Measurements from ENCODE around the gene SPATA6.
"Not testable (repeated sequence)": the region's sequence is repeated elsewhere in the genome, so short reads cannot be mapped to it uniquely, and the experiment has no call there.

The SPATA6 gene

DNA sequence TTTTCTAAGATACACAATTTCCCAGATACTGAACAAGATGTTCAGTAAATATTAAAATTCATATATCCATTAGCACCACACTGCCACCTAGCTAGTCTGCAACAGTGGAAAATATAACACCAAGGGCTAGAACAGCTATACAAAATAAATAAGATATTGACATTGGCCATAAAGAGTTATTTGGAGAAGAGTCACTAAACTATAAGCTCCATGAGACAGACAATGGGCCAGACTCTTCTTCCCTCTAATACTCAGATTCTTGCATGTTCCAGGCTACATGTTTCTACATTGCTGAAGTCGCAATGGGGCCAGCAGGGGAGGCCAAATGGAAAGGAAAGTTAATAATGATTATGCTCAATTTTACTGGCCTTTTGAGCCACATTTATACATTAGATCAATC, 21.5 kb downstream of the SPATA6 start:
- DNase-seq: no peak

DNA sequence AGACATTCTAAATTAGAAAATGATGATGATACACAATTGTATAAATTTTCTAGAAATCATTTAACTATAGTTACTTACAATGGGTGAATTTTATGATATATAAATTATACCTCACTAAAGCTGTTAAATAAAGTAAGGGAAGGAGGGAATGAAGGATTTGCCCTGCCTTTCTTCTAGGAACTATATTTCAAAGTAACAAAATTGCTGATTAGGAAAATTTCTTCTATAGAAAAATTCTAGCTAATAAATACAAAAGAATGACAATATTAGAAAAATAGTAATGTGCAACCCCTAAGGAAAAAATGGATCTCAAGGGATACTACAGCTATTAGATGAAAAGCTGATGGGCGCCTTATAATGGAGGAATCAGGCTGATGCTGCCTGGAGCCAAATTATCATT, 23.1 kb downstream of the SPATA6 start:
- no peak for DNase-seq

DNA sequence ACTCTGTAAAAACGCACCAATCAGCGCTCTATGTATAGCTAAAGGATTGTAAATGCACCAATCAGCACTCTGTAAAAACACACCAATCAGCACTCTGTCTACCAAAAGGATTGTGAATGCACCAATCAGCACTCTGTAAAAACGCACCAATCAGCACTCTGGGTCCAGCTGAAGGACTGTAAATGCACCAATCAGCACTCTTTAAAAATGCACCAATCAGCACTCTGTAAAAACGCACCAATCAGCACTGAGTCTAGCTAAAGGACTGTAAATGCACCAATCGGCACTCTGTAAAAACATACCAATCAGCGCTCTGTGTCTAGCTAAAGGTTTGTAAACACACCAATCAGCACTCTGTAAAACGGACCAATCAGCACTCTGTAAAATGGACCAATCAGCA, 27.8 kb downstream of the SPATA6 start:
- not testable (repeated sequence) for DNase-seq

DNA sequence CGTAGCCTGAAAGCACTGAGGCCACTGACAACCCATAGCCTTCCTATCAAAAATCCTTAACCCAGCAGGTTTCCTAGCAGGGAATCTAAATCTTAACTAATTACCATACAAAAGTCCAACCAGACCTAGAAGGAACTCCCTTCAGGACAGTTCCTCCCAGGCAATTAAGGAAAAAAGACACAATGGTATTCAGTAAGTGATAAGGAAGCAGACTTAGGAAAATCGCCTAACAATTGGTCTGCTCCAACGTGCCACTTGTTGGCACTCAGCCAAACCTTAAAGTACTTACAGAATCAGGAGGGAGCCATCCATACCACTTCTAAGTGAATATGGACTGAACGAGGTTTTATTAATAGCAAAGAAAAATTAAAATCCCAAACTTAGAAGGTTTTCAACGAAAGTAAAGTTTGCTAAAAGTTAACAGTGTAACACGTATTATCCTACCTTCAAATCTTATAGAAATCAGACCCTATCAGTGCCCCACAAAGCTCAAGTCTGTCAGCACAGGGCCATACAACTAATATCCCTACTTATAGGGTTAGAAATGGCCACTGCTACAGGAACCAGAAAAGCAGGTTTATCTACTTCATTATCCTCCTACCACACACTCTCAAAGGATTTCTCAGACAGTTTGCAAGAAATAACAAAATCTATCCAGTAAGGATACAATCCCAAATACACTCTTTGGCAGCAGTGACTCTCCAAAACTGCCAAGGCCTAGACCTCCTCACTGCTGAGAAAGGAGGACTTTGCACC, 29.0 kb downstream of the SPATA6 start:
- no peak for DNase-seq

DNA sequence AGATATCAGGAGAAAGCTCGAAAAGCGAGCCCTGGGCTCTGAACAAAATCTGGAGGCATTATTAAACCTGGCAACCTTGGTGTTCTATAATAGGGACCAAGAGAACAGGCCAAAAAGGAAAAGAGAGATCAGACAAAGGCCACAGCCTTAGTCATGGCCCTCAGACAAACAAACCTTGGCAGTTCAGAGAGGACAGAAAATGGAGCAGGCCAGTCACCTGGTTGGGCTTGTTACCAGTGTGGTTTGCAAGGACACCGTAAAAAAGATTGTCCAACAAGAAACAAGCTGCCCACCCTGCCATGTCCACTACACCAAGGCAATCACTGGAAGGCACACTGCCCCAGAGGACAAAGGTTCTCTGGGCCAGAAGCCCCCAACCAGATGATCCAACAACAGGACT, 31.2 kb downstream of the SPATA6 start:
- not testable (repeated sequence) for DNase-seq

DNA sequence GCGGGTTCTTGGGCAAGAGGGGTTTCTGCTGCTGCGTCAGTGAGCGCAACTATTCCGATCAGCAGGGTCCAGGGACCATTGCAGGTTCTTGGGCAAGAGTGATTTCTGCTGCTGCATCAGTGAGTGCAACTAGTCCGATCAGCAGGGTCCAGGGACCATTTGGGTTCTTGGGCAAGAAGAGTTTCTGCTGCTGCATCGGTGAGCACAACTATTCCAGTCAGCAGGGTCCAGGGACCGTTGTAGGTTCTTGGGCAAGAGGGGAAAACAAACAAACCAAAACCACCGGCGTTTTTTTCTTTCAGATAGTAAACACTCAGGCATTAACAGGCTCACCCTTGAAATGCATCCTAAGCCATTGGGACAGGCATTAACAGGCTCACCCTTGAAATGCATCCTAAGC, 32.6 kb downstream of the SPATA6 start:
- no peak for DNase-seq

DNA sequence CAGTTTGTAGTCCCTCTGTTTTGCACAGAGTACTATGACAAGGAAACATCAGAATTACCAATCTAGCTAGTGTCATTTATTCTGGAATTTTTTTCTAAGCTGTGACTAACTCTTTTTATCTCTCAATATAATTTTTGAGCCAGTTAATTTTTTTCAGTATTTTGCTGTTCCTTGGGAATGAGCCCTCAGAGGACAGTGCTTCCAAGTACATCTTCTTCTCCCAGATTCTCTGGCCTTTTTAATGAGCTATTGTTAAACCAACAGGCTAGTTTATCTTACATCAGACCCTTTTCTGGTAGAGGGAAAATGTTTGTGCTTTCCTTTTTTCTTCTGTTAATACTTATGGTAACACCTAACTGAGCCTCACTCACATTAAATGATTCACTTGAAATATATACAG, 34.6 kb downstream of the SPATA6 start:
- DNase-seq: not testable (repeated sequence)

DNA sequence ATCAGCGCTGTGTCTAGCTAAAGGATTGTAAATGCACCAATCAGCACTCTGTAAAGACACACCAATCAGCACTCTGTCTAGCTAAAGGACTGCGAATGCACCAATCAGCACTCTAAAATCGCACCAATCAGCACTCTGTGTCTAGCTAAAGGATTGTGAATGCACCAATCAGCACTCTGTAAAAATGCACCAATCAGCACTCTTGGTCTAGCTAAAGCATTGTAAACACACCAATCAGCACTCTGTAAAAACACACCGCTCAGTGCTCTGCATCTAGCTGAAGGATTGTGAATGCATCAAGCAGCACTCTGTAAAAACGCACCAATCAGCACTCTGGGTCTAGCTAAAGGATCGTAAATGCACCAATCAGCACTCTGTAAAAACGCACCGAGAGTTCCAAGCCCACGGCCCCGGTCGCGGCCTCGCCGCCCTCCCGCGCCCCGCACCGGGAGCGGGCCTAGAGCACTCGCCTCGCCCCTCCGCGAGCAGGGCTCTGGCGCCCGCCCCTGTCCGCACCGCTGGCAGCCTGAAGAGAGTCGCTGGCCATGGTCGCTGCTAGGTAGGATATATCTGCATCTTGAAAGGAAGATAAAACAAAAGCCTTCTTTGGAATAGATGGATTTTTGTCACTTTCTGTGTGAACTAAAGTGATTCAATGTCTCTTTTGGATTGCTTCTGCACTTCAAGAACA, 36.5 kb downstream of the SPATA6 start:
- DNase-seq: not testable (repeated sequence)

DNA sequence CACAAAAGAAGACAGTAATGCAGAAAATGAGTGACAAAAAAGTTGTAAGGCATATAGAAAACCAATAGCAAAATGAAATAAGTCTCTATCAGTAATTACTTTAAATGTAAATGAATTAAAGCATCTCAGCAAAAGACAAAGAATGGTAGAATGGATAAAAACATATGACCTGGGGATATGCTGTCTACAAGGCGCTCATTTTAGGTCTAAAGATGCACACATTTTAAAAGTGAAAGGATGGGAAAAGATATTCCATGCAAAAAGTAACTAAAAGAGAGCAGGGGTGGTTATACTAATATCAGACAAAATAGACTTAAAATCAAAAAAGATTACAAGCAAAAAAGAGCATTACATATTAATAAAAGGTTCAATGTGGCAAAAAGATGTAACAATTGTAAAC, 41.2 kb downstream of the SPATA6 start:
- DNase-seq: no peak

DNA sequence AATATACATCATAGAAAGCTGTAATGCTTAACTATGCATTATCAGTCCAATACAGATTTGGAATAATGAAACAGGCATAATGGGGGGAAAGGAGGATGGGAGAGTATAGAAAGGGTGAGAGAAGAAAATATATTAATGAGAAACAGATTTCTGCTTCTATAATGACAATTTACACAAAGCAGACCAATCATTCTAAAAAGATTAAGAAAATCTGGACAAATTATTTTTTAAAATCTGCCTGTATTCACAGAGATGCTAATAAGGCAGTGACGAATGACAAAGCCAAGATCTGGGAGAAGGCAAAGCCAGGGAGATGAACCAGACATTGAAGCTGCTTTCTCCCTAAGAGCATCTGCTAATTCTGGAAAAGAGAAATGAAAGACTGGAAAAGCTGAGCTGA, 50.0 kb downstream of the SPATA6 start:
- no peak for DNase-seq

DNA sequence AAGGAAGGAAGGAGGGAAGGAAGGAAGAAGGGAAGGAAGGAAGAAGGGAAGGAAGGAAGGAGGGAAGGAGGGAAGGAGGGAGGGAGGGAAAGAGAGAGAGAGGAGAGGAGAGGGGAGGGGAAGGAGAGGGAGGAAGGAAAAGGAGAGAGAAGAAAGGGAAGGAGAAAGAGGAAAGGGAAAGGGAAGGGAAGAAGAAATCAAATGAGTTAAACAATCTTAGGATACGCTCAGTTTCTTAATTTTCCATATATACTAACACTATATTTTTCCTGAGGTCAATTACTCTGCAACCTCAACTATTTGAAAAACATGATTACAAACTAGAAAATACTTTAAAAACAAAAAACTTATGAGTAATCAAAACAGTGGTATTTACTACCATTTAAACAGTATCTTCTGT, 53.3 kb downstream of the SPATA6 start:
- DNase-seq: no peak

DNA sequence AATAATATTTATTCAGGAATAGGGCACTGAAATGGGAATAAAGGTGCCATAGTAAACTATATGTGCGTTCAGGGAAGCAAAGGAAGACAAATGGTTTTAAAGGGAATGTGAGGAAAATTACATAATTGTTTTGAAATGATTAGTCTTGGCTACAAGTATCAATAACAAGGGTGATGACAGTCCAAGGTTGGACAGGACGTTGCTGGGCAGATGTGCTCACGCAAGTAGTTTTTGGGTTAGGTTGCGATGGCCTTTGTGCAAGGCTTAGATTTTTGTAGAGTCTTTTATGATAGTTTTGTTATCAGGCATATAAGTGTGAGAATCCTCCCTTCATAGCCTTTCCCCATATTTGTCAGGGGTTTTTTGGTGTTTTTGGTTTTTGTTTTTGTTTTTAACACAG, 57.0 kb downstream of the SPATA6 start:
- no peak for DNase-seq

DNA sequence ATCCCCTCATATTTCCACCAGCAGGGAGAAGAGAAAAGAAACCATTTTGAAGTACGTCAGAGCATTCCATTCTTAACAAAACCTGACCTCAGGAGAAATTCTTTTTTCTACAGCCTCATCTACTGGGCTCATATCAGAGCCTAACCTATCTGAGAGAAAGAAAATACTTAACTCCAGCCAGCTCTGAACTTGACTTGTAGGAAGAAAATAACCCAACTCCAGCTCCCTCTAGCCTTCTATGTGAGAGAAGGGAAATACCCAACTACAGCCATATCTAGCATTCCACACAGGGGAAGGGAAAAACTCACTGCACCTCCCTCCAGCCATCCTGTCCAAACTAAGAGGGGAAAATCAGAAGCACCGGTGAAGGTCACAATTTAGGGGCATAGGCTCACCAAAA, 57.7 kb downstream of the SPATA6 start:
- no peak for DNase-seq

DNA sequence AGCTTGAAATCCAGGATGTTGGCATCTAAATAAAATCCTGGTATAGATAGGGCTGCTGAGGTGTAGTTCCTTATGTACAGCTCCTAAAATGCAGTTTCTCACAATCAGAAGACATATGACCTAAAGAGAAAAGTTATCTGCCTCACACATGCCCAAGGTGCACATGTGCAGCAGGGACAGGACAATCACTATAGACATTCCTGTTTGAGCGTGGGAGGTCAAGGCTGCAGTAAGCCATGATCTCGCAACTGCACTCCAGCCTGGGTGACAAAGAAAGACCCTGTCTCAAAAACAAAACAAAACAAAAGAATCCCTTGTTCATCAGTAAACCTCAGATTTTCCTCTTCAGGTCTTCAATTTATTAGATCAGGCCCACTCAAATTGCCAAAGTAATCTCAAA, 66.1 kb downstream of the SPATA6 start:
- DNase-seq: no peak

DNA sequence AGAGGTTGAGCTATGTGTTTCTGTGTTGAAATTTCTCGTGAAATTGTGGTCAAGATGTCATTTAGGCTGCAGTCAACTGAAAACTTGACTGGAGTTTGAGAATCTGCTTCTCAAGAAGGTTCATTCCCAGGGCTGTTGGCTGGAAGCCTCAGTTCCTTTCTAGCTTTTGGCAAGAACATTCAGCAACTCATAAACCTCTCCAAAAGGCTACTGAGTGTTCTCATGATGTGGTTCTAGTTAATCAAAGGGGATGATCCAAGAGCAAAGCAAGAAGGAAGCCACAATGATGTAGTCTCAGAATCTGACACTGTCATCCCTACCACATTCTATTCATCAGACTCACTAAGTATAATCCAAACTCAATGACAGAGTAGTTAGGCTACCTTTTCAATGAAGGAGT, 66.6 kb downstream of the SPATA6 start:
- DNase-seq: no peak

DNA sequence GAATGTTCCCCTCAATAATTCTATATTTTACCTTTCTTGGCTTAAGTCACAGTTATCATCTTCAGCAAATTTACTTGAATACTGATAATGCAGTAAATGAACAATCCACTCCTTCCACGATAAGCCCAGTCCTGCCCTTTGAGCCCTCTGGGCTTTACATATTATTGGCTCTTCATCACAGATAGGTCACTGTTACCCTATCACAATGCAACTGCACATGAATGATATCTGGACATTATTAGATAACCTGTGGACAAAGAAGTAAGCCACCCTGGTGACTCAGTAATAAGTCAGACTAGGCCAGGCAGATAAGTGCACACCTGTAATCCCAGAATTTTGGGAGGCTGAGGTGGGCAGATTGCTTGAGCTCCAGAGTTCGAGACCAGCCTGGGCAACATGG, 69.4 kb downstream of the SPATA6 start:
- no peak for DNase-seq

DNA sequence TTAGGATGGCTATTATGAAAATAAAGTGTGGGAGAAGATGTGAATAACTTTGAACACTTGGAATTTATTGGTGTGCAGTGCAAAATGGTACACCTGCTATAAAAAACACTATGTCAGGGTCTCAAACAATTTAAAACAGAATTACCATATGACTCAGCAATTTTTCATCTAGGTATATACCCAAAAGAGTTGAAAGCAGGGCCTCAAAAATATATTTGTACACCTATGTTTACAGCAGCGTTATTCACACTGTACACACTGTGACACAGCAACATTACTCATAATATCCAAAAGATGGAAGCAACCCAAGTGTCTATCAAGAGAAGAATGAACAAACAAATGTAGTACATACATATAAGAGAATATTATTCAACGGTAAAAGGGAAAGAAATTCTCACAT, 75.8 kb downstream of the SPATA6 start:
- no peak for DNase-seq

DNA sequence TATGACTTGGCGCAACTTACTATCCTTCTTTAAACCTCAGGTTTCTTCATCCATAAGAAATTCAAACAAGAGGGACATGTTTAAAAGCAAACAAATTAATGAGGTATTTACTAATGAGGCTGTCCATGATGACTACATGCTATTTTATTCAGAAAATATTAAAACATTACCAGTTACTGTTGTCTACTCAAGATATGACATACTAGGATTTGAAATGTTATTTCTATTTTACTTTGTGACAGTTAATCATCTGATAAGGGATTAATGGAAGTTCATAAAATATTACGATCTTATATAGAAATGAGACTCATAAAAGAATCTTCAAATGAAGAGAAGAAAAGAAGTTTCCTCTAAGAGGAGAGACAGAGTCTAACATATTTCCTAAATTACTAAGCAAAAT, 80.1 kb downstream of the SPATA6 start:
- DNase-seq: no peak

DNA sequence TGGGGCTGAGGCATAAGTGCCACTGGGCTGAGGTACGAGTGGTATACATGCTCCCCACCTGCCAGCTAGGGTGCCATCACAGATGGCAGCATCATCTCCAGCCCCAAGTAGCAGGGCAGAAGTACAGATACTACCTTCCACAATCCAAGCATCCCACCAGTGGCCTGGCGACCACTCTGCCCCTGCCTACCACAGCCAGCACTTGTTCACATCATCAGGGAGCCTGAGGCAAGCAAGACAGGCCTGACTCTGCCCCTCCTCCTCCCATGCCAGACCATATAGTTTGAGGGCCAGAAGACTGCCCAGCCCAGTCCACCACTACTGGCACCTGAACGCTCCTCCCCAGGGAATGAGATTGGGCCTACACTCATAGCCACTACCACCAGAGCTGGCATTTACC, 84.6 kb downstream of the SPATA6 start:
- no peak for DNase-seq

DNA sequence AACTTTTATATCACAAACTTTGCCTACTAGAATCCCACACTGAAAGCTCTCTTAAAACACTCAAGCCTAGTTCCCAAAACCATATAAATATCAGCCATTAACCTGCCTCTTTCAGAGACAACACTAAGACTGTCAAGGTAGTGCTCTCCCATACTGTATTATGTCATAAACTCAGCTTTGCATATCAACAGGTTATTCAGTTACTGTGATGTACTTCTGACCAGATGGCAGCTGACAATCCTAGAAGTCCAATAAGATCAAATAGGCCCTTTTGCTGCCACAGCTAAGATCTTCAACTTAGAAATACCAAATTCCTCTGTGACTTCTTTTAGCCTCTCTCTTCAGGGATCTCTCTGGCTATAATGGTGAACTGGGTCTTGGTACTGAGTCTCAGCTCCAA, 97.2 kb downstream of the SPATA6 start:
- no peak for DNase-seq

DNA sequence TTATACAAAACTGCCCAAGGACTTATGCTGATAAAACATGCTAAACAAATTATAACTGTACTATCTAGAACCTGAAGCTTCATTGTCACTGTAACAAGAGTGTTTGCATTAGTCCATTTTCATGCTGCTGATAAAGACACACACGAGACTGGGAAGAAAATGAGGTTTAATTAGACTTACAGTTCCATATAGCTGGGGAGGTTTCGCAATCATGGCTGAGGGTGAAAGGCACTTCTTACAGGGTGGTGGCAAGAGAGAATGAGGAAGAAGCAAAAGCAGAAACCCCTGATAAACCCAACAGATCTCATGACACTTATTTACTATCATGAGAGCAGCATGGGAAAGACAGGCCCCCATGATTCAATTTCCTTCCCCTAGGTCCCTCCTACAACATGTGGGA, 100.4 kb downstream of the SPATA6 start:
- DNase-seq: no peak

DNA sequence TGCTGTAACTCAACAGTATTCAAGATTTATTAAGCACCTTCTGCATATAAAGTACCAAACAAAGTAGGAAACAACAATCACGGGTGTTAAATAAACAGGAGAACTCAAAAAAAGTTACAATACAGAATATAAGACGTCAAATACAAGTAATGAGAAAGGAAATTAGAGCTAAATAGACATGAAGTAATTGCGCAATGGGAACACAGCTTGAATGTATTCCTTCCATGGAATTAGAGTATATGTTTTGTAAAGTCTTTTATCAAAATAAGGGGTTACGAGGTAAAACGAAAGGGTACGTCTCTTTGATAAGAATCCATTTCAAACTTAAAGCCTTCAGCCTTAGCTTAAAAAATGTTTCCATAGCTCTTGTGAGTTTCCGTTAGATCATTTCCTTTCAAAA, 109.1 kb downstream of the SPATA6 start:
- DNase-seq: no peak

DNA sequence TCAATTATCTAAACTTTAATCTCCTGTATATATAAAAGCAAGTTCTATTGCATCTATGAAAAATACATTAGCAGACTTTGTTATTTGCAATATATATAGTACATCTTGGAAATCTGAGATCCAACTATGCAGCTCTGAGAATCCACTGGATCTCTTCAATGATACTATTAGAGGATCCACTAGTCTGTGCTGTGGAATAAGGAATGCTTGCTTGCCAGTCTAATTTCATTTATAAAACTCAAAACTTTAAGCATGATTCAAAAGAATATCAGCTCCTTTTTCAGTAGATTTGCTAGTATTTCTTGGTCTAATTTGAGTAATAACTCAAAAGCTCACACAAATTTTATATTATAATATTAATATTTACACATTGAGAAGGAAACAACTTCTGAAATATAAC, 115.1 kb downstream of the SPATA6 start:
- no peak for DNase-seq

DNA sequence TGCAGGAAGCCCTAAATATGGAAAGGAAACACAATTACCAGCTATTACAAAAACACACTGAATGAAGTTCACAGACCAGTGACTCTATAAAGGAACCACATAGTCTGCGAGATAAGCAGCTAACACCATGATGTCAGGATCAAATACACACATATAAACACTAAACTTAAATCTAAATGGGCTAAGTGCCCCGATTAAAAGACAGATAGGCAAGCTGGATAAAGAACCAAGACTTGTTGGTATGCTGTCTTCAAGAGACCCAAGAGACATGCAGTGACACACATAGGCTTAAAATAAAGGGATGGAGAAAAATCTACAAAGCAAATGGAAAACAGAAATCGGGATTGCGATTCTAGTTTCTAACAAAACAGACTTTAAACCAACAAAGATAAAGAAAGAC, 127.6 kb downstream of the SPATA6 start:
- DNase-seq: no peak

DNA sequence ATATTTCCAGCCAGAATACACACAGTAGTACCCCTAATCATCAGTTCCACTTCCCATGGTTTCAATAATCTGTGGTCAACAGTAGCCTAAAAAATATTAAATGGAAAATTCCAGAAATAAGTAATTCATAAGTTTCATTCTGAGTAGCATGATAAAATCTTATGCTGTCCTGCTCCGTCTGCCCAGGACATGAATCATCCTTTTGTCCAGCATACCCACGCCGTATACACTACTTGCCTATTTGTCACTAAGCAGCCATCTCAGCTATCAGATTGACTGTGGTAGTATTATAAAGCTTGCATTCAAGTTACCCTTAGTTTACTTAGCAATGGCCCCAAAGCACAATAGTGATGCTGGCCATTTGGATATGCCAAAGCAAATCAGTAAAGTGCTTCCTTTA, 130.8 kb downstream of the SPATA6 start:
- DNase-seq: no peak
